GM15510 (cell line): ENCODE measurements around the gene NDUFS6.

Experiments
- POLR2A ChIP-seq: IDR thresholded peaks from 3 replicates; pipeline ENCODE4 v1.6.1; 2011; ENCODE audit warnings: borderline replicate concordance; ENCODE audit not compliant: insufficient read length; ENCODE audit errors: extremely low read depth

NDUFS6 gene

GRCh38 chr5:1809416-1810035 is 8.3 kb downstream of the NDUFS6 start:
- TF ChIP-seq POLR2A, result no peak

DNA sequence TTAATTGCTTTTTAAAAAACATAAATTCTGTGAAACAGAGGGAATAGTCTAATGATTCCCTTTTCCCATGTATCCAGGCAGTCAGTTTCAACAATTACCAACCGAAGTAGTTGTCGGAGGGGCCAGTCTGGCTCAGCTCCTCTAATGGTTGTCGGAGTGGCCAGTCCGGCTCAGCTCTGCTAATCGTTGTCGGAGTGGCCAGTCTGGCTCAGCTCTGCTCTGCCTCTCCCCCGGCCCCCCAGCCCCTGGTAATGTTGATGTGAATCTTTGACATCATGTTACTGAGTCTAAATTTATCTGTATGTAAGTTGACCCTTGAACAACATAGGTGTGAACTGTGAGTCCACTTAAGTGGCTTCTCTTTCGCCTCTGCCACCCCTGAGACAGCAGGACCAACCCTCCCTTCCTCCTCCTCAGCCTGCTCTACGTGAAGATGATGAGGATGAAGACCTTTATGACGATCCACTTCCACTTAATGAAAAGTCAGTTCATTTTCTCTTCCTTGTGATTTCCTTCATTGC is 9.4 kb downstream of the NDUFS6 start:
- TF ChIP-seq POLR2A, result no peak

DNA sequence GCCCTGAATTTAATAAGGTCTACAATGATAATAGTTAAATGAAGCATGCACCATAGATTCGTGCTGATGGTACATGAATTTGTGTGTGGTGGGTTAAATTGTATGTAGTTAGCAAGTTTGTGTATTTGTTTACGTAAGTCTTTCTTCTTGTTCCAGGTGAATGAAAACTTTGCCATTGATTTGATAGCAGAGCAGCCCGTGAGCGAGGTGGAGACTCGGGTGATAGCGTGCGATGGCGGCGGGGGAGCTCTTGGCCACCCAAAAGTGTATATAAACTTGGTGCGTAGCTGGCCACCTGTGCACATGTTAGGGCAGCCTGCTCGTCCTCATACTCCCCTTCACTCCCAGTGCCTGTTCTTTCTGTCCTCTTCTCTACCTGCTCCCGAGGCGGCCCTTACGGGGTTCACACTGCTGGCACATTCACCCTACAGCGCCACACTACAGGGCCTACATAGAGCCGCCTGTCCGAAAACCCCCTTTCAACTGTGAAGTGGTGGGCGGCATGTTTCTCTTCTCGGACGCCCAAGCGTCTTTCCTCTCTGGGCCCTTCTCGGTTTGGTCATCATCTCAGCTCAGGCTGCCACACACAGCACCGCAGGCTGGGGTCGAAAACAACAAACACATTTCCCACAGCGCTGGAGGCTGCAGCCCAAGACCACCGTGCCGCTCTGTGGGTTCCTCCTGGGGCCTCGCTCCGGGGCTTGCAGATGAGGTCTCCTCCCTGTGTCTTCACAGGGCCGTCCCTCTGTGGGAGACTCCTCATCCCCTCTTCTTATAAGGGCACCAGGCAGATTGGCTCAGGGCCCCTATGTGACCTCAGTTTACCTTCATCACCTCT is 13.2 kb downstream of the NDUFS6 start:
- no peak for TF ChIP-seq POLR2A

GRCh38 chr5:1815071-1815786 is 14.0 kb downstream of the NDUFS6 start:
- TF ChIP-seq POLR2A, result no peak

GRCh38 chr5:1815881-1816292 is 14.7 kb downstream of the NDUFS6 start:
- no peak for TF ChIP-seq POLR2A

DNA sequence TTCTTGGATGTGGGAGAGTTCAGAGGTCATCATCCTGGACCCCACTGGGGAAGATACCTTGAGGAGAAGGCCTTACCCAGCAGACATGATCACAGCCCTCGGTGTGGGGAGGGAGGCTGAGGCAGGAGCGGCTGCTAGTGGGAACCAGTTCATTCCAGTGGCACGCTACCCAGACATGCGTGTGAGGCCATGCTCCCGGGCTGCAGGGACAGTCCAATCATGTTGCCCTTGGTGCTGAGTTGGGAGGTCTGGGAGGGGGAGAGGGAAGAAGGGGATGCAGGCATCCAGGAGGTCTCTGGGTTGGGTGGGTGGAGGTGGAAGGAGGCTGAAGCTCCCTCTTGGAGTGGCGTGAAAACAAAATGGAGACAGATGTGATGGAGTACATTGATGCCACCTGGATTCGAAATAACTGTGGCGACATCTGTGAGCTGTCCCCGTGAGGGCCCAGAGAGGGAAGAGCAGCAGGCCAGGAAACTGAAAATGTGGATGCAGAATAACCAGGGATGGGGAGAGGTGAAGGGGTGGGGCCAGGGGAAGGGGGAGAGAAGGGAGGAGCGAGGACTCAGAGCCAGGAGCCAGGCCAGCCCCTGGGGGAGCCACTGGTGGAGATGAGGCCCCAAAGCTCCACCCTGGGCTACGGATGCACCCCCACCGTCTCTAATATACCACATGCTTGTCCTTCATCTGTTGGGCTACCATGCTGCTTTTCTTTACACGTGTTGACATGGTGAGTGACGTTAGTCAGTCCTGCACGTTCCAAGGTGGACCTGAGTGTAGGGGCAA is 16.2 kb downstream of the NDUFS6 start:
- no peak for TF ChIP-seq POLR2A

DNA sequence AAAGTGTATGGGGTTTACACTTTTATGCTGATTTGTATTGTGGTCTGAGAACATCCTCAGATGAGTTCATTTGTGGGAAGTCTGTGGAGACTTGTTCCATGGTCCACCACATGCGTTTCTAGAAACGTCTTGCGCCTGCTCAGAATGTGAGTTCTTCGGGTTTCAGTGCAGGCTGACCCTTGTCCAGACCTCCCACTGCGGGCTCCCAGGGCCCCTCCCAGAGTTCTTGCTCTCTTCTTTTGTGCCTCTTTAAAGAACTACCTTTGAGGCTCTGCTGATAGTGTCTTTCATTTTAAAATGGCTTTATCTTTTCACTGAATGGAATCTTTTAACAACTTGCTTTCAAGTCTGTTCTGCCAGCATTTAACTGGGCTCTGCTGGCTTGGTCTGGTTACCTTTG is 17.6 kb downstream of the NDUFS6 start:
- no peak for TF ChIP-seq POLR2A

- TF ChIP-seq POLR2A, result no peak
Measured at GRCh38 chr5:1819458-1819857, 18.3 kb downstream of the NDUFS6 start.

- TF ChIP-seq POLR2A, result no peak
Measured at GRCh38 chr5:1820381-1820780, 19.2 kb downstream of the NDUFS6 start.

GRCh38 chr5:1820926-1821325 is 19.7 kb downstream of the NDUFS6 start:
- TF ChIP-seq POLR2A, result no peak

GRCh38 chr5:1821862-1822261 is 20.7 kb downstream of the NDUFS6 start:
- TF ChIP-seq POLR2A, result no peak

- TF ChIP-seq POLR2A, result no peak
Measured at GRCh38 chr5:1823381-1824034, 22.3 kb downstream of the NDUFS6 start.

DNA sequence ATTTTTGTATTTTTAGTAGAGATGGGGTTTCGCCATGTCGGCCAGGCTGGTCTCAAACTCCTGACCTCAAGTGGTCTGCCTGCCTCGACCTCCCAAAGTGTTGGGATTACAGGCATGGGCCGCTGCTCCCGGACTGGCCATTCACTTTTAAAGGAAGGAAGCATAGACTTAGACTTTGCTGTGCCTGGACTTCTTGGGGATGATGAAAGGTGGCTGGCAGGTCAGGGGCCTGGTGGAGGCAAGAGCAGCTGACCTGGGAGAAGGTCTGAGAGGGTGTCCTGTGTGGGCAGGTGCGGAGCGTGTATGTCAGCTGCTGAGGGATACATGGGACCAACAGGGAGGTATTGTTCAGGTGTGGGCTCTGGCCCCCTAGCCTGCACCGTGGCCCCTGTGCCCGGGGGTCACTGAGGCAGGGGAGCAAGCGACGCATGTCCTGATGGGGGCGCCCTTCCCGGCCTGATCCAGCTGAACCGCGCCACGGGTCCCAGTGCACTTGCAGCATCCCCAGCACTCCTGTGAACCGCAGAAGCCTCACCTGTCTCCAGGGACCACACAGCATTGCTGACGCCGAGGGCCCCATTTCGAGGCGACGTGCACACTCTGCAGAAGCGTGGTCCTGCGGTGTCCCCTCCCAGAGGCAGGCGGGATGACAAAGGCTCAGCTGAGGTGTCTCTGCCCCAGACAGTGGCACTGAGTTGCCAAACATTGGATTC is 23.1 kb downstream of the NDUFS6 start:
- no peak for TF ChIP-seq POLR2A
